Hepatocyte (in vitro differentiated cells): ENCODE measurements around the gene UQCC5. TPM values are rescaled to one million over a fixed set of nuclear protein-coding genes. Genes with fewer than 3 reads are reported as not detected.

Source experiments
- DNase-seq: peaks from one replicate; pipeline ENCODE4 v3.0.0-alpha.2; 2016; ENCODE audit warnings: low spot score
- H2AFZ ChIP-seq: fragments of 200-600 bp; sonication (generic); 2 replicates; pipeline ENCODE4 v1.6.0; 2016; ENCODE audit warnings: antibody characterized with exemption, mild to moderate bottlenecking
- H3K27ac ChIP-seq: fragments of 200-600 bp; sonication (generic); 2 replicates; pipeline ENCODE4 v1.5.1; 2016; ENCODE audit warnings: mild to moderate bottlenecking
- H3K27me3 ChIP-seq: fragments of 200-600 bp; sonication (generic); 2 replicates; pipeline ENCODE4 v1.6.1; 2016
- H3K36me3 ChIP-seq: fragments of 200-600 bp; sonication (generic); replicated peaks from 2 replicates; pipeline ENCODE4 v1.5.1; 2016; ENCODE audit warnings: low read depth; ENCODE audit not compliant: insufficient read depth
- H3K4me1 ChIP-seq: fragments of 200-600 bp; sonication (generic); 2 replicates; pipeline ENCODE4 v1.5.1; 2016; ENCODE audit warnings: mild to moderate bottlenecking, moderate library complexity; ENCODE audit not compliant: insufficient read depth
- H3K4me2 ChIP-seq: fragments of 200-600 bp; sonication (generic); 2 replicates; pipeline ENCODE4 v1.6.0; 2016
- H3K4me3 ChIP-seq: fragments of 200-600 bp; sonication (generic); 2 replicates; pipeline ENCODE4 v1.5.1; 2016; ENCODE audit warnings: mild to moderate bottlenecking
- H3K79me2 ChIP-seq: fragments of 200-600 bp; sonication (generic); 2 replicates; pipeline ENCODE4 v1.6.0; 2017; ENCODE audit warnings: mild to moderate bottlenecking
- H3K9me2 ChIP-seq: fragments of 200-600 bp; sonication (generic); replicated peaks from 2 replicates; pipeline ENCODE4 v1.6.0; 2017; ENCODE audit warnings: mild to moderate bottlenecking; ENCODE audit not compliant: insufficient read depth
- H3K9me3 ChIP-seq: fragments of 200-600 bp; sonication (generic); 2 replicates; pipeline ENCODE4 v1.5.1; 2016; ENCODE audit warnings: low read depth, mild to moderate bottlenecking
- H4K20me1 ChIP-seq: fragments of 200-600 bp; sonication (generic); 2 replicates; pipeline ENCODE4 v1.6.0; 2016; ENCODE audit warnings: mild to moderate bottlenecking; ENCODE audit not compliant: insufficient read depth, poor library complexity, severe bottlenecking
- CTCF ChIP-seq: fragments of 200-600 bp; sonication (generic); IDR thresholded peaks from 2 replicates; pipeline ENCODE4 v1.5.1; 2016; ENCODE audit warnings: antibody characterized with exemption, mild to moderate bottlenecking; ENCODE audit not compliant: poor library complexity
- EZH2 ChIP-seq: fragments of 200-600 bp; sonication (generic); IDR thresholded peaks from 2 replicates; pipeline ENCODE4 v1.6.1; 2016; ENCODE audit warnings: antibody characterized with exemption, mild to moderate bottlenecking, borderline replicate concordance
- EZH2phosphoT487 ChIP-seq: fragments of 200-600 bp; sonication (generic); IDR thresholded peaks from one replicate; pipeline ENCODE4 v1.6.1; 2018; ENCODE audit warnings: antibody characterized with exemption, mild to moderate bottlenecking, low read depth, moderate library complexity; ENCODE audit not compliant: unreplicated experiment, severe bottlenecking
- WGBS: methylation state at CpG from one replicate; pipeline ENCODE4 v1.1.6; 2016; ENCODE audit warnings: low lambda C conversion rate; ENCODE audit errors: missing lambda C conversion rate; 5-methylcytosine and 5-hydroxymethylcytosine counted together
- polyA plus RNA-seq: library from polyadenylated mRNA; unstranded; fragments of >200 nt; fragmentation: Nextera tagmentation; extraction: Ambion mirVana; gene quantifications from 2 replicates; pipeline ENCODE4 v1.2.1, GENCODE V29; 2016
- total RNA-seq: library from RNA; depleted of rRNA; stranded (reverse); fragments of >200 nt; gene quantifications from 2 replicates; pipeline ENCODE4 v1.2.3, GENCODE V29; 2014

Gene UQCC5
- total and polyA plus RNA-seq, 2 experiments from 2014 or later: 0.83 to 51.7 TPM

- H3K9me2 ChIP-seq: no peaks in the 10 kb centered on the region
- H3K36me3 ChIP-seq: no peaks in the 10 kb centered on the region
- no peak for TF ChIP-seq CTCF
- TF ChIP-seq EZH2: no peak
- no peak for TF ChIP-seq EZH2phosphoT487
- H3K4me2 ChIP-seq: no peak overlapping the region
- no peaks in the 10 kb centered on the region for H3K79me2 ChIP-seq
- H4K20me1 ChIP-seq: no peaks in the 10 kb centered on the region
- no peaks in the 10 kb centered on the region for H3K9me3 ChIP-seq
- no peak for DNase-seq
- 92% methylated on average over 11 of the region's 11 CpGs for WGBS
- no peak overlapping the region for H3K27ac ChIP-seq
- peaks cover 9% of the 10 kb centered on the region for H3K4me1 ChIP-seq
- H3K27me3 ChIP-seq: no peaks in the 10 kb centered on the region
- no peak overlapping the region for H3K4me3 ChIP-seq
- no peak overlapping the region for H2AFZ ChIP-seq
These were observed 33.5 kb upstream of the UQCC5 start for GRCh38 chr3:52502808-52503350.

DNA sequence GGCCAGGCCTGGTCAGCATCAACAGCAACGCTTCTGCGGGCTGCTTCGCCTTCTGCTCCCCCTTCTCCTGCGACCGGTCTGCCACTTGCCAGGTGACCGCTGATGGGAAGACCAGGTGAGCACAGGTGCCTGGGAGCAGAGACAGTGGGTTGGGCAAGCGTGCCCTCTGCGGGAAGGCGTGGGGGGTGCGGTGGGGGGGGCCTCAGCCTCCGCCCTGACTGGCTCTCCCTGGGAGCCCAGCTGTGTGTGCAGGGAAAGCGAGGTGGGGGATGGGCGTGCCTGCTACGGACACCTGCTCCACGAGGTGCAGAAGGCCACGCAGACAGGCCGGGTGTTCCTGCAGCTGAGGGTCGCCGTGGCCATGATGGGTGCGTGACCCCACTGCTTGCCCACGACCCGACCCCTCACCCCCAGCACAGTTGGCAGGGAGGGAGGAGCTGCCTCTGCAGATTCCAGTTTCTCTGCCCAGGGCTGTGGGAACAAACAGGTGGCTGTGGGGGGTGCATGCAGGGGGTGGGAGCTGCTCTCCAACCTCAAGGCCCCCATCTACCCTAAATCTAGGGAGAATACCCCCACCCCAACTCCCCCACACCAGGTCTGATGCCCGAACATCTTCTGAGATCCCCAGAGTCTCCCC lies 32.5 kb upstream of the UQCC5 start:
- Histone ChIP-seq H3K79me2 (no peaks in the 10 kb centered on the region), H3K27ac (no peak overlapping the region), H3K4me2 (no peak overlapping the region), H4K20me1 (no peaks in the 10 kb centered on the region), H3K27me3 (no peaks in the 10 kb centered on the region), H3K9me3 (no peaks in the 10 kb centered on the region), H3K9me2 (no peaks in the 10 kb centered on the region), H2AFZ (no peak overlapping the region), H3K36me3 (no peaks in the 10 kb centered on the region), H3K4me3 (no peak overlapping the region), H3K4me1 (peaks cover 9% of the 10 kb centered on the region)
- TF ChIP-seq EZH2: no peak
- no peak for TF ChIP-seq CTCF
- no peak for TF ChIP-seq EZH2phosphoT487
- 84% methylated on average over 11 of the region's 23 CpGs for WGBS
- DNase-seq: no peak

GRCh38 chr3:52504977-52505376 lies 31.4 kb upstream of the UQCC5 start:
- TF ChIP-seq EZH2 (no peak), CTCF (no peak), EZH2phosphoT487 (no peak)
- Histone ChIP-seq H3K36me3 (no peaks in the 10 kb centered on the region), H3K4me2 (no peak overlapping the region), H3K27me3 (no peaks in the 10 kb centered on the region), H3K4me1 (peaks cover 9% of the 10 kb centered on the region), H4K20me1 (no peaks in the 10 kb centered on the region), H3K4me3 (no peak overlapping the region), H3K9me3 (no peaks in the 10 kb centered on the region), H2AFZ (no peak overlapping the region), H3K27ac (no peak overlapping the region), H3K79me2 (no peaks in the 10 kb centered on the region), H3K9me2 (no peaks in the 10 kb centered on the region)
- 82% methylated on average over 10 of the region's 10 CpGs for WGBS
- DNase-seq: no peak
